Ascending aorta (tissue), 2 donors: ENCODE data around the gene SP4. TPM values are rescaled to one million over a fixed set of nuclear protein-coding genes. Genes with fewer than 3 reads are reported as not detected.
A peak's percentile ranks its signal among the peaks of the same experiment; 100 is the strongest.

ENCODE experiments used
- DNase-seq, 2 donors: peaks; one replicate each; pipeline ENCODE4 v3.0.0-alpha.2; 2019; ENCODE audit warnings: low spot score in 2 of 2
- H3K27ac ChIP-seq, 2 donors: fragments of 200-600 bp; sonication (generic); one replicate each; pipeline ENCODE4 v1.5.1; 2016 to 2017; ENCODE audit warnings: mild to moderate bottlenecking in 1 of 2
- H3K27me3 ChIP-seq: fragments of 200-600 bp; sonication (generic); one replicate; pipeline ENCODE4 v1.5.1; 2017
- H3K36me3 ChIP-seq, 2 donors: fragments of 200-600 bp; sonication (generic); one replicate each; pipeline ENCODE4 v1.5.1; 2016
- H3K4me1 ChIP-seq, 2 donors: fragments of 200-600 bp; sonication (generic); one replicate each; pipeline ENCODE4 v1.5.1; 2016 to 2017; ENCODE audit warnings: mild to moderate bottlenecking in 1 of 2
- H3K4me3 ChIP-seq, 2 donors: fragments of 200-600 bp; sonication (generic); one replicate each; pipeline ENCODE4 v1.5.1; 2016 to 2017; ENCODE audit warnings: mild to moderate bottlenecking in 1 of 2
- H3K9me3 ChIP-seq, 2 donors: fragments of 200-600 bp; sonication (generic); one replicate each; pipeline ENCODE4 v1.5.1; 2016
- CTCF ChIP-seq, 3 experiments: fragments of 200-600 bp in 2 of 3; fragments of 450-650 bp in 1 of 3; sonication (generic) in 2 of 3; IDR thresholded peaks; one replicate each; pipeline ENCODE4 v1.5.1; 2016 to 2019; ENCODE audit warnings: antibody characterized with exemption in 3 of 3, mild to moderate bottlenecking in 1 of 3, moderate library complexity in 1 of 3
- intact Hi-C: fragments of 100-400 bp; cut with DNase I; formaldehyde crosslinking; loops from one replicate; pipeline ENCODE4 v1.15.1; 2023
- total RNA-seq: library from RNA; depleted of rRNA; stranded (reverse); fragments of >200 nt; gene quantifications from one replicate; pipeline ENCODE4 v1.1.0, GENCODE V29; 2016

SP4 gene
- total RNA-seq, 1 donor from 2014 or later, result 2.9 TPM

GRCh38 chr7:21504021-21504420 lies 76.1 kb downstream of the SP4 start:
- Histone ChIP-seq H3K4me3 (no peak overlapping the region), H3K9me3 (no peaks in the 10 kb centered on the region), H3K27me3 (no peaks in the 10 kb centered on the region), H3K27ac (no peak overlapping the region), H3K4me1 (no peaks in the 10 kb centered on the region), H3K36me3 (peaks cover 0 to 14% of the 10 kb centered on the region in 2 donors)
- intact Hi-C loops, result no loop called here
- TF ChIP-seq CTCF (IDR thresholded peaks at IDR 0.05), result no peak
- no peak for DNase-seq

- intact Hi-C loops, result no loop called here
- Histone ChIP-seq H3K27ac (no peak overlapping the region), H3K27me3 (no peaks in the 10 kb centered on the region), H3K36me3 (peaks cover 0 to 34% of the 10 kb centered on the region in 2 donors), H3K9me3 (no peaks in the 10 kb centered on the region), H3K4me1 (no peaks in the 10 kb centered on the region), H3K4me3 (no peak overlapping the region)
- TF ChIP-seq CTCF (IDR thresholded peaks at IDR 0.05), result peak; percentile 29 to 51 (median 30)
- DNase-seq, result no peak
Observed at GRCh38 chr7:21507627-21508343, 79.9 kb downstream of the SP4 start.

GRCh38 chr7:21508538-21508937 lies 80.7 kb downstream of the SP4 start:
- H3K4me3 ChIP-seq, result no peak overlapping the region
- H3K36me3 ChIP-seq, result peaks cover 0 to 34% of the 10 kb centered on the region in 2 donors
- no peak for TF ChIP-seq CTCF (IDR thresholded peaks at IDR 0.05)
- intact Hi-C loops, result no loop called here
- no peaks in the 10 kb centered on the region for H3K27me3 ChIP-seq
- H3K4me1 ChIP-seq, result no peaks in the 10 kb centered on the region
- H3K9me3 ChIP-seq, result no peaks in the 10 kb centered on the region
- DNase-seq, result no peak
- H3K27ac ChIP-seq, result no peak overlapping the region

- DNase-seq, result no peak
- Histone ChIP-seq H3K36me3 (peaks cover 0 to 24% of the 10 kb centered on the region in 2 donors), H3K9me3 (no peaks in the 10 kb centered on the region), H3K27ac (no peak overlapping the region), H3K4me1 (no peaks in the 10 kb centered on the region), H3K4me3 (no peak overlapping the region), H3K27me3 (no peaks in the 10 kb centered on the region)
- intact Hi-C loops, result no loop called here
- TF ChIP-seq CTCF (IDR thresholded peaks at IDR 0.05), result no peak
Observed at GRCh38 chr7:21514062-21514461, 86.2 kb downstream of the SP4 start.

- intact Hi-C loops, result no loop called here
- no peaks in the 10 kb centered on the region for H3K36me3 ChIP-seq
- no peak overlapping the region for H3K27ac ChIP-seq
- H3K27me3 ChIP-seq, result no peaks in the 10 kb centered on the region
- no peak for DNase-seq
- H3K4me1 ChIP-seq, result no peaks in the 10 kb centered on the region
- no peak overlapping the region for H3K4me3 ChIP-seq
- no peak for TF ChIP-seq CTCF (IDR thresholded peaks at IDR 0.05)
- H3K9me3 ChIP-seq, result no peaks in the 10 kb centered on the region
Observed at GRCh38 chr7:21524680-21525079, 96.8 kb downstream of the SP4 start.
